ENCODE measurements around the gene GTF2H2C.
"Not testable (repeated sequence)": the region's sequence is repeated elsewhere in the genome, so short reads cannot be mapped to it uniquely, and the experiment has no call there.

The GTF2H2C gene

GRCh38 chr5:69559908-69560330 lies at the start of gene GTF2H2C:
TSS of gene GTF2H2C (plus strand) at chr5:69560191. CDS start at chr5:69565133, 4,942 bp downstream.
- DNase-seq: not testable (repeated sequence)

GRCh38 chr5:69510694-69511093 lies 49.3 kb upstream of the GTF2H2C start:
- DNase-seq: no peak

GRCh38 chr5:69512740-69513260 lies 47.2 kb upstream of the GTF2H2C start:
- DNase-seq: no peak

GRCh38 chr5:69515570-69515969 lies 44.4 kb upstream of the GTF2H2C start:
- not testable (repeated sequence) for DNase-seq

GRCh38 chr5:69516769-69517168 lies 43.2 kb upstream of the GTF2H2C start:
- DNase-seq: no peak

- no peak for DNase-seq
These were observed 42.2 kb upstream of the GTF2H2C start for GRCh38 chr5:69517763-69518212.

- no peak for DNase-seq
These were observed 40.7 kb upstream of the GTF2H2C start for GRCh38 chr5:69519285-69519684.

GRCh38 chr5:69522035-69522434 lies 38.0 kb upstream of the GTF2H2C start:
- no peak for DNase-seq

- DNase-seq: no peak
These were observed 34.5 kb upstream of the GTF2H2C start for GRCh38 chr5:69525490-69525889.

- no peak for DNase-seq
These were observed 33.3 kb upstream of the GTF2H2C start for GRCh38 chr5:69526660-69527059.

- DNase-seq: no peak
These were observed 32.7 kb upstream of the GTF2H2C start for GRCh38 chr5:69527128-69527770.

GRCh38 chr5:69528035-69528434 lies 32.0 kb upstream of the GTF2H2C start:
- no peak for DNase-seq

- DNase-seq: no peak
These were observed 31.4 kb upstream of the GTF2H2C start for GRCh38 chr5:69528609-69529008.

- no peak for DNase-seq
These were observed 29.2 kb upstream of the GTF2H2C start for GRCh38 chr5:69530561-69531405.

GRCh38 chr5:69531406-69531801 lies 28.6 kb upstream of the GTF2H2C start:
- DNase-seq: no peak

GRCh38 chr5:69537911-69538310 lies 22.1 kb upstream of the GTF2H2C start:
- not testable (repeated sequence) for DNase-seq

GRCh38 chr5:69538735-69539134 lies 21.3 kb upstream of the GTF2H2C start:
- DNase-seq: not testable (repeated sequence)

- not testable (repeated sequence) for DNase-seq
These were observed 18.6 kb upstream of the GTF2H2C start for GRCh38 chr5:69541347-69541746.

GRCh38 chr5:69542838-69543618 lies 17.0 kb upstream of the GTF2H2C start:
- DNase-seq: not testable (repeated sequence)

GRCh38 chr5:69544602-69545001 lies 15.4 kb upstream of the GTF2H2C start:
- DNase-seq: not testable (repeated sequence)

GRCh38 chr5:69560587-69561431 lies 818 bp downstream of the GTF2H2C start:
- DNase-seq: not testable (repeated sequence)

GRCh38 chr5:69566172-69566571 lies 6.2 kb downstream of the GTF2H2C start:
- DNase-seq: not testable (repeated sequence)

All from GDM1 (cell line).